ENCODE results near the gene UBR7.
"Not testable (repeated sequence)": the region's sequence is repeated elsewhere in the genome, so short reads cannot be mapped to it uniquely, and the experiment has no call there.

The UBR7 gene

DNA sequence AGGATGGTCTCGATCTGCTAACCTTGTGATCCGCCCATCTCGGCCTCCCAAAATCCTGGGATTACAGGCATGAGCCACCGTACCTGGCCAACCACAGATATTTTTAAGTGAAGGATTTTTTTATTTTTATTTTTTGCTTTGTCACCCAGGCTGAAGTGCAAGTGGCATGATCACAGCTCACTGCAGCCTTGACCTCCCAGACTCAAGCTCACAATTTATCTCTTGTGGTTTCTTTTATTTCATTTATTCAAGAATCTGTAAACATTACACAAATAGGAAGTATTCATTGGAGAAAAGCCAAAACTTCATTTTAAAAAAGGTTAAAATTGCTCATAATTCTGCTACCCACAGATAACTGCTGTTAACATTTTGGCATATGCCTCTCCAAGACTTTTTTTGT lies 35.7 kb upstream of the UBR7 start:
- ChIA-PET CTCF (interaction anchor here (0.6 to 0.7 kb wide), 3 partner anchors 29 to 432 kb away, joined by 3 to 4 read pairs (median 4); no protein-coding TSS in a partner anchor), POLR2A (ENCODE audit: low non-redundant PET) (no interaction called here)
- no peak overlapping the region for H3K27ac ChIP-seq
- TF ChIP-seq, protein P1, sequence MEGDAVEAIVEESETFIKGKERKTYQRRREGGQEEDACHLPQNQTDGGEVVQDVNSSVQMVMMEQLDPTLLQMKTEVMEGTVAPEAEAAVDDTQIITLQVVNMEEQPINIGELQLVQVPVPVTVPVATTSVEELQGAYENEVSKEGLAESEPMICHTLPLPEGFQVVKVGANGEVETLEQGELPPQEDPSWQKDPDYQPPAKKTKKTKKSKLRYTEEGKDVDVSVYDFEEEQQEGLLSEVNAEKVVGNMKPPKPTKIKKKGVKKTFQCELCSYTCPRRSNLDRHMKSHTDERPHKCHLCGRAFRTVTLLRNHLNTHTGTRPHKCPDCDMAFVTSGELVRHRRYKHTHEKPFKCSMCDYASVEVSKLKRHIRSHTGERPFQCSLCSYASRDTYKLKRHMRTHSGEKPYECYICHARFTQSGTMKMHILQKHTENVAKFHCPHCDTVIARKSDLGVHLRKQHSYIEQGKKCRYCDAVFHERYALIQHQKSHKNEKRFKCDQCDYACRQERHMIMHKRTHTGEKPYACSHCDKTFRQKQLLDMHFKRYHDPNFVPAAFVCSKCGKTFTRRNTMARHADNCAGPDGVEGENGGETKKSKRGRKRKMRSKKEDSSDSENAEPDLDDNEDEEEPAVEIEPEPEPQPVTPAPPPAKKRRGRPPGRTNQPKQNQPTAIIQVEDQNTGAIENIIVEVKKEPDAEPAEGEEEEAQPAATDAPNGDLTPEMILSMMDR (conservative IDR thresholded peaks at IDR 0.05; ENCODE audit: low read depth) = no peak
- no peak for DNase-seq (ENCODE audit: low spot score)

DNA sequence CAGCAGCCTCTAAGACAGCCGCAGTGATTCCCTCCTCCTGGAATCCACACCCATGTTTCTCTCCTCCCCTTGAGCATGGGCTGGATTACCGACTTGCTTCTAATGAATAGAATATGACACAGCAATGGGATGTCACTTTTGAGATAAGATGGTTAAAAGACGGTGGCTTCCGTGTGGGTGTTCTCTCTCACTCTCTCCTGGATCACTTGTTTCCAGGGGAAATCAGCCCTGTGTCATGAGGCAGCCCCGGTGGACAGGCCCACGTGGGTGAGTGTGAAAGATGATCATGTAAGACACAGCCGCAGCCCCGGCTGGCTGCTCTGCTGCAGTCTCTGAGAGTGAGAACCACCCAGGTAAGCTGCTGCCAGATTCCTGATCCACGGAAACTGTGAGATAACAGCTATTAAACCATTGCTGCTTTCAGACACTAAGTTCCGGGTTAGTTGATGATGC lies 33.1 kb upstream of the UBR7 start:
- H3K27ac ChIP-seq = no peak overlapping the region
- no peak for DNase-seq (ENCODE audit: low spot score)
- CTCF ChIA-PET = interaction anchor here (0.6 kb wide), 2 partner anchors 9 to 227 kb away, joined by 3 to 5 read pairs; no protein-coding TSS in a partner anchor
- POLR2A ChIA-PET (ENCODE audit: low non-redundant PET) = no interaction called here
- TF ChIP-seq, protein P1 (conservative IDR thresholded peaks at IDR 0.05; ENCODE audit: low read depth) = no peak

GRCh38 chr14:93174731-93175130 lies 32.3 kb upstream of the UBR7 start:
- POLR2A ChIA-PET (ENCODE audit: low non-redundant PET); H3K27ac ChIP-seq: not testable (repeated sequence)
- CTCF ChIA-PET = interaction anchor here (0.6 kb wide), 1 partner anchor 228 kb away, joined by 5 read pairs; no protein-coding TSS in a partner anchor

DNA sequence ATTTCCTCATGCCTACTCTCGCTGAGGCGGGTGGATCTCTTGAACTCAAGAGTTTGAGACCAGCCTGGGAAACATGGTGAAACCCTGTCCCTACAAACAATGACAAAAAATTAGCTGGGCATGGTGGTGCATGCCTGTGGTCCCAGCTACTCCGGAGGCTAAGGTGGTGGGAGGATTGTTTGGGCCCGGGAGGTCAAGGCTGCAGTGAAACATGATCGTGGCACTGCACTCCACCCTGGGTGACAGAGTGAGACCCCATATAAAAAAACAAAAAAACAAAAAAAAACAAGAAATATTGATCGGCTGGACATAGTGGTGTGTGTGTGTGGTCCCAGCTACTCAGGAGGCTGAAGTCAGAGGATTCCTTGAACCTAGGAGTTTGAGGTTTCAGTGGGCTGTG lies 31.6 kb upstream of the UBR7 start:
- ChIA-PET POLR2A (ENCODE audit: low non-redundant PET) (no interaction called here), CTCF (interaction anchor here (0.9 kb wide), 1 partner anchor 223 kb away, joined by 5 read pairs; no protein-coding TSS in a partner anchor)
- TF ChIP-seq, protein P1 (conservative IDR thresholded peaks at IDR 0.05; ENCODE audit: low read depth) = no peak
- DNase-seq (ENCODE audit: low spot score) = no peak
- H3K27ac ChIP-seq = no peak overlapping the region

More at GRCh38 chr14:93174731-93175130, 32.3 kb upstream of the UBR7 start:
- not testable (repeated sequence) for DNase-seq (ENCODE audit: low spot score)

GRCh38 chr14:93183596-93184317 lies 23.3 kb upstream of the UBR7 start:
- POLR2A ChIA-PET (ENCODE audit: low non-redundant PET) = interaction anchor here (0.6 to 1.4 kb wide), 2 partner anchors 9 to 23 kb away, joined by 4 to 9 read pairs; partner anchors contain the start of genes GON7 and UBR7
- TF ChIP-seq, protein P1 (conservative IDR thresholded peaks at IDR 0.05; ENCODE audit: low read depth) = no peak
- DNase-seq (ENCODE audit: low spot score) = no peak
- H3K27ac ChIP-seq = peak overlapping the region; percentile 97
- CTCF ChIA-PET = interaction anchor here (0.8 to 1.0 kb wide), 3 partner anchors 10 to 231 kb away, joined by 3 to 5 read pairs (median 4); no protein-coding TSS in a partner anchor

DNA sequence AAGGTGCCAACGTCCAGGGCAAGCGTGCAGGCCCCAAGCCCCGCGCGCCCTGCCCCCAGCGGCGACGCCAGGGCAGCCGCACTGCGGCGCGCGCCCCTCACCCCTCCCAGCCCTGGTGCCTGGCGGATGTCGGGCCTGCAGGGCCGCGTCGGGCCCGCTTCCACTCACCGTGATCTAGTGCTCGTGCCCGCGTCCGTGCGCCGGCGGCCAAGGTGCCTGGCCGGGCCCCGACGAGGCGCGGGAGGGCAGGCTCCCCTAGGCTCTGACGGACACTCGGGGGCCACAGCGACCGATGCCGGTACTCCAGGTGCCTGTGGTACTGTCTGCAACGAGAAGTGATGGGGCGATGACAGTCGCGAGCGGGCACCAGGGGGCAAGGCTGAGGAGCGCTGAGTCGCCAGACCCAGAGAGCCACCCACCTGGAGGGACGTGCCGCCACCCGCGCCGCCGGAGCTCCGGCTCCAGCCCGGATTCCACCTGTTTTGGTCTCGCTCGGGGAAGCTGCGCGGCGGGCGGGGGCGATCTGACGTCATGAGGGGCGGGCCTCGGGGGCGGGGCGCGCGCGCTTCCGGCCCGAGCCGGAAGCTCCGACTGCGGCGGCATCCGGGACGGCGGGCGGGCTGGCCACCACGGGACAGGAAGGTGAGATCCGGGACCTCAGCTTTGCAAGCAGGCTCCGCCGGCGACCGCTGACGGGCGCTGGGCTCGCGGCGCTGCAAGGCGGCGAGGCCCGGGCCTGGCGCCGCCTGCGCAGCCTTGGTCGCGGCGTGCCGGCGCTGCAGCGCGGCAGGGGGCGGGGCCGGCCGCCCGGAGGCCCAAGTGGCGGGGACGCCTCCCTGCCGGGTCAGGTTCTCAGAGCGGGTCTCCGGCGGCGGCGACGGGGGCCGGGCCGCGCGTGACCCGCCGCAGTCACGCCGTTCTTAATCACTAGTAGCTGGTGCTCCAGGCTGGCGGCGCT lies 22.4 kb upstream of the UBR7 start, which contains the start of the genes LYSET and MOAP1:
Gene LYSET, plus strand, starts transcription at position 927 of the 958 bp plus-strand sequence. CDS start 89 bp downstream, outside the sequence.
Gene MOAP1, minus strand, starts transcription at position 507 of the 958 bp plus-strand sequence. CDS start 655 bp downstream, outside the sequence.
- H3K27ac ChIP-seq = peak within 1 kb of the TSS; percentile 97
- peak; percentile 87 for DNase-seq (ENCODE audit: low spot score)
- ChIA-PET CTCF (interaction anchor here (0.6 to 1.0 kb wide), 2 partner anchors 34 to 232 kb away, joined by 3 to 4 read pairs; no protein-coding TSS in a partner anchor), POLR2A (ENCODE audit: low non-redundant PET) (interaction anchor here (0.6 to 1.8 kb wide), 2 partner anchors 22 to 450 kb away, joined by 3 to 6 read pairs; partner anchors contain the start of genes GON7 and UBR7)
- TF ChIP-seq, protein P1 (conservative IDR thresholded peaks at IDR 0.05; ENCODE audit: low read depth) = peak; percentile 30

All from RWPE1 (cell line).